B cell (primary cell): ENCODE results near the gene OR52N1. TPM values are rescaled to one million over a fixed set of nuclear protein-coding genes. Genes with fewer than 3 reads are reported as not detected.

Source experiments
- ATAC-seq: fragments of 200-7000 bp; cut with Tn5 transposase; one replicate; pipeline ENCODE4 v1.10.0; 2021; ENCODE audit warnings: low read depth, mild to moderate bottlenecking, moderate number of reproducible peaks, moderate library complexity
- CTCF ChIA-PET: fragments of 350-600 bp; sonication (Branson Sonifier 250); formaldehyde crosslinking; loops from one replicate; lab custom pipeline; 2021; ENCODE audit warnings: antibody characterized with exemption, inconsistent platforms; lab: Charles Lee
- POLR2A ChIA-PET: fragments of 350-600 bp; sonication (Branson Sonifier 250); formaldehyde crosslinking; loops from one replicate; lab custom pipeline; 2021; ENCODE audit warnings: antibody characterized with exemption; lab: Charles Lee
- DNase-seq: peaks from one replicate; pipeline ENCODE4 v3.0.0; 2013
- H2AFZ ChIP-seq: 2 replicates; pipeline ENCODE4 v1.6.1; 2012; ENCODE audit warnings: mild to moderate bottlenecking, low read depth, low read length; ENCODE audit not compliant: insufficient read depth, poor library complexity, severe bottlenecking
- H3K27ac ChIP-seq, 2 donors: 1 replicate in 1 of 2; 2 replicates in 1 of 2; pipeline ENCODE4 v1.5.1; 2012 to 2013; ENCODE audit warnings: low read length in 2 of 2, mild to moderate bottlenecking in 2 of 2, moderate library complexity in 1 of 2
- H3K27me3 ChIP-seq, 4 experiments: fragments of 200-600 bp in 1 of 4; sonication (generic) in 1 of 4; replicated peaks in 1 of 4; 1 replicate in 2 of 4; 2 replicates in 2 of 4; pipeline versions ENCODE4 v1.6.1 to v1.7.0; 2013 to 2016; ENCODE audit warnings: low read length in 3 of 4, mild to moderate bottlenecking in 2 of 4, mixed read lengths in 1 of 4, moderate library complexity in 1 of 4; ENCODE audit not compliant: insufficient read depth in 4 of 4, control insufficient read depth in 3 of 4; ENCODE audit errors: control extremely low read depth in 1 of 4
- H3K36me3 ChIP-seq, 2 experiments: replicated peaks in 1 of 2; 1 replicate in 1 of 2; 2 replicates in 1 of 2; pipeline versions ENCODE4 v1.6.1 to v1.7.1; 2013; ENCODE audit warnings: low read length in 1 of 2; ENCODE audit not compliant: insufficient read depth in 2 of 2, control insufficient read depth in 1 of 2; ENCODE audit errors: control extremely low read depth in 1 of 2, extremely low read depth in 1 of 2
- H3K4me1 ChIP-seq, 2 donors: fragments of 200-600 bp in 1 of 2; sonication (generic) in 1 of 2; 1 replicate in 1 of 2; 2 replicates in 1 of 2; pipeline versions ENCODE4 v1.5.1 to v1.6.1; 2013 to 2017; ENCODE audit warnings: low read length in 2 of 2; ENCODE audit not compliant: control insufficient read depth in 2 of 2, insufficient read depth in 2 of 2
- H3K4me2 ChIP-seq: replicated peaks from 2 replicates; pipeline ENCODE3; 2012; ENCODE audit warnings: mild to moderate bottlenecking, low read depth, low read length; ENCODE audit not compliant: poor library complexity, severe bottlenecking
- H3K4me3 ChIP-seq, 5 experiments: fragments of 200-600 bp in 1 of 5; sonication (generic) in 1 of 5; 1 replicate in 3 of 5; 2 replicates in 2 of 5; pipeline versions ENCODE4 v1.5.1 to v1.7.0; 2011 to 2016; ENCODE audit warnings: low read length in 4 of 5, mild to moderate bottlenecking in 4 of 5, low read depth in 2 of 5, control low read depth in 1 of 5, moderate library complexity in 1 of 5; ENCODE audit not compliant: insufficient read depth in 1 of 5; ENCODE audit errors: control extremely low read depth in 1 of 5, extremely low read depth in 1 of 5
- H3K79me2 ChIP-seq: fragments of 200-600 bp; sonication (generic); one replicate; pipeline ENCODE4 v1.6.0; 2016; ENCODE audit warnings: low read length; ENCODE audit not compliant: control insufficient read depth, insufficient read depth
- H3K9ac ChIP-seq: fragments of 200-600 bp; sonication (generic); 2 replicates; pipeline ENCODE4 v1.6.1; 2017; ENCODE audit warnings: mild to moderate bottlenecking, low read length, moderate library complexity
- H3K9me3 ChIP-seq, 3 donors: one replicate each; pipeline versions ENCODE4 v1.6.1 to v1.7.1; 2013; ENCODE audit warnings: low read length in 2 of 3; ENCODE audit not compliant: control insufficient read depth in 2 of 3, insufficient read depth in 1 of 3; ENCODE audit errors: control extremely low read depth in 1 of 3
- H4K20me1 ChIP-seq: 2 replicates; pipeline ENCODE4 v1.6.0; 2012; ENCODE audit warnings: mild to moderate bottlenecking, low read length; ENCODE audit not compliant: insufficient read depth, control insufficient read depth, poor library complexity, severe bottlenecking
- H3K27ac Mint-ChIP-seq: one replicate; pipeline ENCODE4 v1.8.0; 2021; ENCODE audit warnings: mixed read lengths
- H3K27me3 Mint-ChIP-seq: one replicate; pipeline ENCODE4 v1.8.0; 2021; ENCODE audit warnings: mixed read lengths
- H3K4me1 Mint-ChIP-seq: one replicate; pipeline ENCODE4 v1.8.0; 2021; ENCODE audit warnings: mixed read lengths
- H3K4me3 Mint-ChIP-seq: one replicate; pipeline ENCODE4 v1.8.0; 2021; ENCODE audit warnings: mixed read lengths
- H3K9me3 Mint-ChIP-seq: one replicate; pipeline ENCODE4 v1.8.0; 2022; ENCODE audit warnings: mixed read lengths; ENCODE audit not compliant: insufficient read depth
- intact Hi-C: fragments of 100-400 bp; cut with micrococcal nuclease; formaldehyde crosslinking; loops from one replicate; pipeline ENCODE4 v1.10.0; 2022
- polyA plus RNA-seq: library from polyadenylated mRNA; depleted of rRNA; stranded (reverse); fragments of >200 nt; gene quantifications from 2 replicates; pipeline ENCODE4 v1.2.3, GENCODE V29; 2012
- total RNA-seq, 2 donors: library from RNA; stranded (reverse); fragments of 120-200 nt in 1 of 2; gene quantifications; 1 replicate in 1 of 2; 2 replicates in 1 of 2; pipeline versions ENCODE4 v1.2.3 to v1.2.4, GENCODE V29; 2013 to 2022
- TF ChIP-seq, protein P1 (sequence below): fragments of 200-600 bp; IDR thresholded peaks from one replicate; pipeline ENCODE4 v1.8.0; 2022; ENCODE audit warnings: antibody characterized with exemption, mild to moderate bottlenecking

OR52N1 gene
- total and polyA plus RNA-seq, 2 donors (not counting 1 experiment from before 2014, with no cell fraction given) = not detected

DNA sequence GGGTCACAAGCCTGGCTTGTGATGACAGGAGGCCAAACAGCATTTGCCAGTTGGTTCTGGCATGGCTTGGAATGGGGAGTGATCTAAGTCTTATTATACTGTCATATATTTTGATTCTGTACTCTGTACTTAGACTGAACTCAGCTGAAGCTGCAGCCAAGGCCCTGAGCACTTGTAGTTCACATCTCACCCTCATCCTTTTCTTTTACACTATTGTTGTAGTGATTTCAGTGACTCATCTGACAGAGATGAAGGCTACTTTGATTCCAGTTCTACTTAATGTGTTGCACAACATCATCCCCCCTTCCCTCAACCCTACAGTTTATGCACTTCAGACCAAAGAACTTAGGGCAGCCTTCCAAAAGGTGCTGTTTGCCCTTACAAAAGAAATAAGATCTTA, 54.0 kb downstream of the OR52N1 start:
- H3K4me3 ChIP-seq = no peak overlapping the region
- no peaks in the 10 kb centered on the region for H3K4me1 ChIP-seq
- no peak overlapping the region for H2AFZ ChIP-seq
- CTCF ChIA-PET = no interaction called here
- no peaks in the 10 kb centered on the region for H3K4me1 Mint-ChIP-seq
- DNase-seq = no peak
- no peak overlapping the region for H3K27ac Mint-ChIP-seq
- ATAC-seq = no peak
- no peak overlapping the region for H3K9ac ChIP-seq
- H3K9me3 Mint-ChIP-seq = peaks cover 6% of the 10 kb centered on the region
- no peaks in the 10 kb centered on the region for H4K20me1 ChIP-seq
- H3K27me3 ChIP-seq = no peaks in the 10 kb centered on the region
- TF ChIP-seq, protein P1, sequence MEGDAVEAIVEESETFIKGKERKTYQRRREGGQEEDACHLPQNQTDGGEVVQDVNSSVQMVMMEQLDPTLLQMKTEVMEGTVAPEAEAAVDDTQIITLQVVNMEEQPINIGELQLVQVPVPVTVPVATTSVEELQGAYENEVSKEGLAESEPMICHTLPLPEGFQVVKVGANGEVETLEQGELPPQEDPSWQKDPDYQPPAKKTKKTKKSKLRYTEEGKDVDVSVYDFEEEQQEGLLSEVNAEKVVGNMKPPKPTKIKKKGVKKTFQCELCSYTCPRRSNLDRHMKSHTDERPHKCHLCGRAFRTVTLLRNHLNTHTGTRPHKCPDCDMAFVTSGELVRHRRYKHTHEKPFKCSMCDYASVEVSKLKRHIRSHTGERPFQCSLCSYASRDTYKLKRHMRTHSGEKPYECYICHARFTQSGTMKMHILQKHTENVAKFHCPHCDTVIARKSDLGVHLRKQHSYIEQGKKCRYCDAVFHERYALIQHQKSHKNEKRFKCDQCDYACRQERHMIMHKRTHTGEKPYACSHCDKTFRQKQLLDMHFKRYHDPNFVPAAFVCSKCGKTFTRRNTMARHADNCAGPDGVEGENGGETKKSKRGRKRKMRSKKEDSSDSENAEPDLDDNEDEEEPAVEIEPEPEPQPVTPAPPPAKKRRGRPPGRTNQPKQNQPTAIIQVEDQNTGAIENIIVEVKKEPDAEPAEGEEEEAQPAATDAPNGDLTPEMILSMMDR = no peak
- no peak overlapping the region for H3K27ac ChIP-seq
- POLR2A ChIA-PET = no interaction called here
- intact Hi-C loops = no loop called here
- H3K9me3 ChIP-seq = peaks cover 0 to 10% (median 8%) of the 10 kb centered on the region in 3 donors
- H3K36me3 ChIP-seq = no peaks in the 10 kb centered on the region
- peaks cover 19% of the 10 kb centered on the region for H3K27me3 Mint-ChIP-seq
- H3K79me2 ChIP-seq = no peaks in the 10 kb centered on the region
- no peak overlapping the region for H3K4me2 ChIP-seq
- no peak overlapping the region for H3K4me3 Mint-ChIP-seq

Other genes starting within 250 kb of the OR52N1 start
- 0.37 and 0.49 TPM in 2 replicates for gene OR52H1, start 242.7 kb downstream of the OR52N1 start, total RNA-seq
- gene OR52H1, start 242.7 kb downstream of the OR52N1 start, polyA plus RNA-seq = 0.15 TPM in 1 of 2 replicates, not detected in the other
- not detected in 2 replicates for gene OR52B6, start 210.4 kb downstream of the OR52N1 start, total RNA-seq
- gene OR52B6, start 210.4 kb downstream of the OR52N1 start, polyA plus RNA-seq = not detected in 2 replicates
- gene TRIM6, start 194.6 kb downstream of the OR52N1 start, total RNA-seq = 0.10 TPM in 1 of 2 replicates, not detected in the other
- gene TRIM6, start 194.6 kb downstream of the OR52N1 start, polyA plus RNA-seq = not detected in 2 replicates
- gene TRIM34, start 166.3 kb downstream of the OR52N1 start, total RNA-seq = 24.1 and 29.1 TPM in 2 replicates
- 19.9 and 21.9 TPM in 2 replicates for gene TRIM34, start 166.3 kb downstream of the OR52N1 start, polyA plus RNA-seq
- 35.2 and 39.5 TPM in 2 replicates for gene TRIM5, start 106.2 kb downstream of the OR52N1 start, total RNA-seq
- 10.1 and 10.4 TPM in 2 replicates for gene TRIM5, start 106.2 kb downstream of the OR52N1 start, polyA plus RNA-seq
- gene TRIM22, start 101.5 kb downstream of the OR52N1 start, total RNA-seq = 370 and 388 TPM in 2 replicates
- 255 and 367 TPM in 2 replicates for gene TRIM22, start 101.5 kb downstream of the OR52N1 start, polyA plus RNA-seq
- gene OR56B1, start 54.8 kb downstream of the OR52N1 start, total RNA-seq = 1.2 and 1.4 TPM in 2 replicates
- gene OR56B1, start 54.8 kb downstream of the OR52N1 start, polyA plus RNA-seq = 0.36 and 0.61 TPM in 2 replicates
- gene OR52N4, start 37.0 kb downstream of the OR52N1 start, total RNA-seq = 2.1 TPM in 2 replicates
- gene OR52N4, start 37.0 kb downstream of the OR52N1 start, polyA plus RNA-seq = 10.3 and 12.2 TPM in 2 replicates
- not detected in 2 replicates for gene OR52N5, start 7.9 kb downstream of the OR52N1 start, total RNA-seq
- gene OR52N5, start 7.9 kb downstream of the OR52N1 start, polyA plus RNA-seq = not detected in 2 replicates
- gene OR52N2, start 17.7 kb upstream of the OR52N1 start, total RNA-seq = not detected in 2 replicates
- 1.00 TPM in 1 of 2 replicates, not detected in the other for gene OR52N2, start 17.7 kb upstream of the OR52N1 start, polyA plus RNA-seq
- not detected in 2 replicates for gene OR52E6, start 50.6 kb upstream of the OR52N1 start, total RNA-seq
- gene OR52E6, start 50.6 kb upstream of the OR52N1 start, polyA plus RNA-seq = not detected in 2 replicates
- not detected in 2 replicates for gene OR52E8, start 66.4 kb upstream of the OR52N1 start, total RNA-seq
- not detected in 2 replicates for gene OR52E8, start 66.4 kb upstream of the OR52N1 start, polyA plus RNA-seq
- gene OR52E4, start 89.4 kb upstream of the OR52N1 start, total RNA-seq = not detected in 2 replicates
- not detected in 2 replicates for gene OR52E4, start 89.4 kb upstream of the OR52N1 start, polyA plus RNA-seq
- gene OR52E5, start 101.9 kb upstream of the OR52N1 start, total RNA-seq = not detected in 2 replicates
- gene OR52E5, start 101.9 kb upstream of the OR52N1 start, polyA plus RNA-seq = not detected in 2 replicates
- gene OR56A3, start 151.0 kb upstream of the OR52N1 start, total RNA-seq = not detected in 2 replicates
- not detected in 2 replicates for gene OR56A3, start 151.0 kb upstream of the OR52N1 start, polyA plus RNA-seq
- gene OR56A5, start 177.2 kb upstream of the OR52N1 start, total RNA-seq = not detected in 2 replicates
- gene OR56A5, start 177.2 kb upstream of the OR52N1 start, polyA plus RNA-seq = not detected in 2 replicates
- not detected in 2 replicates for gene OR52L1, start 195.7 kb upstream of the OR52N1 start, total RNA-seq
- not detected in 2 replicates for gene OR52L1, start 195.7 kb upstream of the OR52N1 start, polyA plus RNA-seq
- 0.07 and 0.17 TPM in 2 replicates for gene OR56A4, start 215.7 kb upstream of the OR52N1 start, total RNA-seq
- gene OR56A4, start 215.7 kb upstream of the OR52N1 start, polyA plus RNA-seq = not detected in 2 replicates
- gene OR56A1, start 239.5 kb upstream of the OR52N1 start, total RNA-seq = not detected in 2 replicates
- gene OR56A1, start 239.5 kb upstream of the OR52N1 start, polyA plus RNA-seq = not detected in 2 replicates